ENCODE data around the gene SRSF7. TPM values are rescaled to one million over a fixed set of nuclear protein-coding genes. Genes with fewer than 3 reads are reported as not detected.
"Not testable (repeated sequence)": the region's sequence is repeated elsewhere in the genome, so short reads cannot be mapped to it uniquely, and the experiment has no call there.

SRSF7 gene
- polyA plus RNA-seq, 5 donors, result 221 to 278 (median 232) TPM

- DNase-seq, result no peak
Observed at GRCh38 chr2:38765149-38765548, 14.0 kb upstream of the SRSF7 start.

- no peak for DNase-seq
Observed at GRCh38 chr2:38763728-38764127, 12.6 kb upstream of the SRSF7 start.

- no peak for DNase-seq
Observed at GRCh38 chr2:38763228-38763627, 12.1 kb upstream of the SRSF7 start.

GRCh38 chr2:38755891-38756290 is 4.7 kb upstream of the SRSF7 start:
- not testable (repeated sequence) for DNase-seq

- no peak for DNase-seq
Observed at GRCh38 chr2:38754506-38754905, 3.3 kb upstream of the SRSF7 start.

- DNase-seq, result no peak
Observed at GRCh38 chr2:38754049-38754448, 2.9 kb upstream of the SRSF7 start.

GRCh38 chr2:38751596-38752410 is 642 bp upstream of the SRSF7 start:
- DNase-seq, result no peak

- peak in 1 of 2 donors; percentile 58 for DNase-seq
Observed at GRCh38 chr2:38750011-38750890, 910 bp downstream of the SRSF7 start.

- DNase-seq, result no peak
Observed at GRCh38 chr2:38748943-38749804, 2.0 kb downstream of the SRSF7 start.

- DNase-seq, result no peak
Observed at GRCh38 chr2:38748391-38748790, 2.8 kb downstream of the SRSF7 start.

GRCh38 chr2:38747819-38748218 is 3.3 kb downstream of the SRSF7 start:
- DNase-seq, result no peak

GRCh38 chr2:38747007-38747424 is 4.1 kb downstream of the SRSF7 start:
- no peak for DNase-seq

GRCh38 chr2:38745267-38745666 is 5.9 kb downstream of the SRSF7 start:
- DNase-seq, result no peak

- no peak for DNase-seq
Observed at GRCh38 chr2:38744399-38744780, 6.8 kb downstream of the SRSF7 start.

- no peak for DNase-seq
Observed at GRCh38 chr2:38743672-38744398, 7.3 kb downstream of the SRSF7 start.

- no peak for DNase-seq
Observed at GRCh38 chr2:38742797-38743559, 8.2 kb downstream of the SRSF7 start.

GRCh38 chr2:38740851-38741731 is 10.1 kb downstream of the SRSF7 start:
- DNase-seq, result peak in 1 of 2 donors; percentile 45

- DNase-seq, result no peak
Observed at GRCh38 chr2:38739524-38739923, 11.6 kb downstream of the SRSF7 start.

GRCh38 chr2:38737925-38738324 is 13.2 kb downstream of the SRSF7 start:
- no peak for DNase-seq
